Activated T-helper 1 cell treated with anti-CD3 and anti-CD28 coated beads, Interleukin-12 subunit alpha, Interleukin-12 subunit beta, Interleukin-2, Interleukin-4 antibody, amounts not matched to agents 30 ng/mL and 10 ng/mL and 1 ng/mL, durations not matched to agents 14 hours and 24 hours and 36 hours (primary cell): ENCODE results near the gene EMP2. TPM values are rescaled to one million over a fixed set of nuclear protein-coding genes. Genes with fewer than 3 reads are reported as not detected.
"Not testable (repeated sequence)": the region's sequence is repeated elsewhere in the genome, so short reads cannot be mapped to it uniquely, and the experiment has no call there.

Source experiments
- DNase-seq: peaks from one replicate; pipeline ENCODE4 v3.0.0; 2021; ENCODE audit warnings: low spot score
- H3K27ac Mint-ChIP-seq: one replicate; pipeline ENCODE4 v1.8.0; 2021; ENCODE audit warnings: mild to moderate bottlenecking, mixed read lengths
- H3K27me3 Mint-ChIP-seq: one replicate; pipeline ENCODE4 v1.8.0; 2022; ENCODE audit warnings: mild to moderate bottlenecking, moderate library complexity, mixed read lengths; ENCODE audit not compliant: insufficient read depth
- H3K36me3 Mint-ChIP-seq: one replicate; pipeline ENCODE4 v1.8.0; 2021; ENCODE audit warnings: low read depth, mixed read lengths
- H3K4me1 Mint-ChIP-seq: one replicate; pipeline ENCODE4 v1.8.0; 2021; ENCODE audit warnings: low read depth, mixed read lengths
- H3K4me3 Mint-ChIP-seq: one replicate; pipeline ENCODE4 v1.8.0; 2021; ENCODE audit warnings: mild to moderate bottlenecking, moderate library complexity, mixed read lengths
- H3K9me3 Mint-ChIP-seq: one replicate; pipeline ENCODE4 v1.8.0; 2021; ENCODE audit warnings: mixed read lengths
- intact Hi-C: fragments of 100-400 bp; cut with micrococcal nuclease; formaldehyde crosslinking; loops from one replicate; pipeline ENCODE4 v1.15.1; 2024
- total RNA-seq: library from RNA; stranded (reverse); gene quantifications from 2 replicates; pipeline ENCODE4 v1.2.3, GENCODE V29; 2022

The EMP2 gene
- total RNA-seq, 1 donor from 2014 or later, result not detected

GRCh38 chr16:10547708-10548107 lies 32.7 kb downstream of the EMP2 start:
- Mint-ChIP-seq H3K27me3 (peaks cover 3% of the 10 kb centered on the region), H3K27ac (no peak overlapping the region), H3K4me3 (no peak overlapping the region), H3K9me3 (no peaks in the 10 kb centered on the region), H3K4me1 (peaks cover 2% of the 10 kb centered on the region), H3K36me3 (no peaks in the 10 kb centered on the region)
- no peak for DNase-seq
- intact Hi-C loops, result no loop called here

DNA sequence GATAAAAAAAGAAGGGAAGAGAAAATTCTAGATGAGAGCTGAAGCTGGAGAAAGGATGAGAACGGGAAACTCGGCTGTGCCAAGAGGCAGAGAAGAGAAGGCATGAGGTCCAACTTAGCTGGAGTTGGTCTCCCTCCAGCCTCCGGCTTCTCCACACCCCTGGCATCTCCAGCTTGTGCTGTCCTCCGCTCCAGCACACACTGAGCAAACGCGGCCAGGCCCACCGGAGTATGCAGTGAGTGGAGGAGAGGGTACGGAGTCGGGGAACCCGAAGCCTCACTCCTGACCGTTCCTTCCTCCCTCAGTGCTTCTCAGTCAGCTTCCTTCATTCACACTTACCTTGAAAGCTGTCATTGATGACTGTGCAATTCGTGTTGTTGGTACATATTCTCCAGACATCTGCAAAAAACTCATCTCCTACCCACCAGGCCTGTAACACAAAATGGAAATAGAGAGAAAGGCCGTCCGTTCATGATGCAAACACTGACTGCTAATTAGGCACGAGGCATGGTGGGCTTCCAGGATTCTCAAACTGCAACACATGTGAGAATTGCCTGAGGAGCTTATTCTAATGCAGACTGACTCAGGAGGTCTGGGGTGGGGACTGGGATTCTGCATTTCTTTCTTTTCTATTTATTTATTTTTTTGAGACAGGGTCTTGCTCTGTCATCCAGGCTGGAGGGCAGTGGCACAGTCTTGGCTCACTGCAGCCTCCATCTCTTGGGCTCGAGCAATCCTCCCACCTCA lies 37.0 kb downstream of the EMP2 start:
- Mint-ChIP-seq H3K27me3 (no peaks in the 10 kb centered on the region), H3K27ac (no peak overlapping the region), H3K4me1 (no peaks in the 10 kb centered on the region), H3K9me3 (no peaks in the 10 kb centered on the region), H3K36me3 (no peaks in the 10 kb centered on the region), H3K4me3 (no peak overlapping the region)
- intact Hi-C loops, result no loop called here
- DNase-seq, result no peak

DNA sequence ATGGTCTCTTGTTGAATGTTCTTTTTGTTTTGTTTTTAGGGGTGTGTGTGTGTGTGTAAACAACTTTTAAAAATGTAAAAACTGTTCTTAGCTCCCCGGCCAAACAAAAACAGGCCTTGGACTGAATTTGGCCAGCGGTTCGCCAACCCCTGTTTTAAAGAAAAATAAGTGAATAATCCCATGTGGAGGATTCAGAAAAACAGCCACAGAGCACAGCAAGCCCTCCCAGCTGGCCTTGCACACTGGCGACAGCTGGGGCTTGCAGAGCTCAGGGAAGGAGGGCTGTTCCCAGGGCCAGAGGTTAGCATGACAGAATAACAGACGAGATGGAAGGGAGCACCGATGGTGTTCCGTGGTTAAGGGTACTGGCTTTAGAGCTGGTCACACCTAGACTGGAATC lies 39.0 kb downstream of the EMP2 start:
- intact Hi-C loops, result no loop called here
- Mint-ChIP-seq H3K27me3 (no peaks in the 10 kb centered on the region), H3K4me3 (no peak overlapping the region), H3K4me1 (no peaks in the 10 kb centered on the region), H3K36me3 (no peaks in the 10 kb centered on the region), H3K27ac (no peak overlapping the region), H3K9me3 (no peaks in the 10 kb centered on the region)
- DNase-seq, result no peak

DNA sequence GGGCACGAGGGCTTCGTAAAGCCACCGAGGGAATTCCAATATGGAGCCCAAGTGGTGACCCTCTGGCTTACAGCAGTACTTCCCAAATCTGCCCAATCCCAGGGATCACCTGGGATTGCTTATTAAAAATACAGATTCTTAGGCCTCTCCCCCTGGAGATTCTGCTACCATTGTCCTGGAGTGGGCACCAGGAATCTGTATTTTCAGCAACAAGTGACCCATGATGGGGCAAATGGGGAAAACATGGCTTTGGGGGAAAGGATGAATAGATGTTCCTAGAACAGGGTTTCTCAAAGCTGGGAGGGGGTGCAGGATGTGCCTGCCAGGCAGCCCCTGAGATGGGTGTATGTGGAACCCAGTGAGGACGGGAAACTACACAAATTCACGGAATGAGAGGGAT lies 40.6 kb downstream of the EMP2 start:
- H3K27me3 Mint-ChIP-seq, result no peaks in the 10 kb centered on the region
- no peak overlapping the region for H3K4me3 Mint-ChIP-seq
- no peak overlapping the region for H3K27ac Mint-ChIP-seq
- no peaks in the 10 kb centered on the region for H3K36me3 Mint-ChIP-seq
- no peaks in the 10 kb centered on the region for H3K9me3 Mint-ChIP-seq
- intact Hi-C loops, result no loop called here
- no peak for DNase-seq
- no peaks in the 10 kb centered on the region for H3K4me1 Mint-ChIP-seq

GRCh38 chr16:10539236-10539635 lies 41.2 kb downstream of the EMP2 start:
- no peaks in the 10 kb centered on the region for H3K9me3 Mint-ChIP-seq
- no peaks in the 10 kb centered on the region for H3K4me1 Mint-ChIP-seq
- H3K4me3 Mint-ChIP-seq, result no peak overlapping the region
- no peak for DNase-seq
- H3K36me3 Mint-ChIP-seq, result no peaks in the 10 kb centered on the region
- H3K27ac Mint-ChIP-seq, result no peak overlapping the region
- no peaks in the 10 kb centered on the region for H3K27me3 Mint-ChIP-seq
- intact Hi-C loops, result no loop called here

- no peaks in the 10 kb centered on the region for H3K9me3 Mint-ChIP-seq
- H3K27ac Mint-ChIP-seq, result no peak overlapping the region
These were observed 41.8 kb downstream of the EMP2 start for GRCh38 chr16:10538583-10538982.

DNA sequence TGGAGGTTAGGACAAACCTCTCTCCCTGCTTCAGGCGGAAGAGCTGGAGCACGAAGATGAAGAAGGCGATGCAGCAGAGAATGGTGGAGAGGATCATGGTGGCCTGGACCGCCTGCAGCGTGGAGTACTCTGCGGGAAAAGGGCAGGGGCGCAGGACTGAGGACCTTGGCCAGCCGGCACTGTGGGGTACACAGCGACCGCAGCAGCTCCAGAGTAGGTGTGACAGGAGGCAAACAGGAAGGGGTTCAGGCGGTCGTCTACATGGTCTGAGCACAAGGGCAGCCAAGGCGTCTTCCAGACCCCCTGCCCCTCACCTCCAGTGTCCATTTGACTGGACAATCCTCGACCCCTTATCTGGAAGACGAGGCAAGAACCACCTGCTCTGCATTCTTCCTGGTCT lies 42.5 kb downstream of the EMP2 start:
- H3K27ac Mint-ChIP-seq, result no peak overlapping the region
- H3K36me3 Mint-ChIP-seq, result no peaks in the 10 kb centered on the region
- no peaks in the 10 kb centered on the region for H3K4me1 Mint-ChIP-seq
- DNase-seq, result no peak
- H3K9me3 Mint-ChIP-seq, result no peaks in the 10 kb centered on the region
- no peak overlapping the region for H3K4me3 Mint-ChIP-seq
- no peaks in the 10 kb centered on the region for H3K27me3 Mint-ChIP-seq
- intact Hi-C loops, result no loop called here

More at GRCh38 chr16:10538583-10538982, 41.8 kb downstream of the EMP2 start:
- H3K4me1 Mint-ChIP-seq, result no peaks in the 10 kb centered on the region
- H3K27me3 Mint-ChIP-seq, result no peaks in the 10 kb centered on the region
- no peak overlapping the region for H3K4me3 Mint-ChIP-seq
- intact Hi-C loops, result no loop called here
- H3K36me3 Mint-ChIP-seq, result no peaks in the 10 kb centered on the region
- DNase-seq, result no peak

- Mint-ChIP-seq H3K27me3 (no peaks in the 10 kb centered on the region), H3K9me3 (no peaks in the 10 kb centered on the region), H3K4me1 (no peaks in the 10 kb centered on the region), H3K36me3 (no peaks in the 10 kb centered on the region), H3K27ac (no peak overlapping the region), H3K4me3 (no peak overlapping the region)
- intact Hi-C loops, result no loop called here
- DNase-seq, result no peak
These were observed 43.5 kb downstream of the EMP2 start for GRCh38 chr16:10536814-10537389.

DNA sequence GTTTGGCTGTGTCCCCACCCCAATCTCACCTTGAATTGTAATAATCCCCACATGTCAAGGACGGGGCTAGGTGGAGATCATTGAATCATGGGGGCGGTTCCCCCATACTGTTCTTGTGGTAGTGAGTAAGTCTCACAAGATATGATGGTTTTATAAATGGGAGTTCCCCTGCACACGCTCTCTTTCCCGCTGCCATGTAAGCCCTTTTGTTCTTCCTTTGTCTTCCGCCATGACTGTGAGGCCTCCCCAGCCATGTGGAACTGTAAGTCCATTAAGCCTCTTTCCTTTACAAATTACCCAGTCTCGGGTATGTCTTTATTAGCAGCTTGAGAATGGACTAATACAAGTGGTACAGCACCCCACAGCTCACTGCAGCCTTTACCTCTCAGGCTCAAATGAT lies 44.1 kb downstream of the EMP2 start:
- intact Hi-C loops, H3K4me1 Mint-ChIP-seq: not testable (repeated sequence)

DNA sequence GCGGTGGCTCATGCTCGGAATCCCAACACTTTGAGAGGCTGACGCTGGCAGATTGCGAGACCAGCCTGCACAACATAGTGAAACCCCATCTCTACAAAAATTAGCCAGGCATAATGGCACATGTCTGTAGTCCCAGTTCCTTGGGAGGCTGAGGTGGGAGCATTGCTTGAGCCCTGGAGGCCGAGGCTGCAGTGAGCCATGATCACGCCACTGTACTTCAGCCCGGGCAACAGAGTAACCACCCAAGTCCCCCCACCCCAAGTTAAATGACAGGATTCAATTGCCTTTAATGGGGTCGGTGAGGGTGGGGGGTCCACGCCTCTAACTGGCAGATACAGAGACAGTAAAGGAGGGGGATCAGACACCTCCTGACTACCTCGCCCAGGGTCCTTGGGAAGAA lies 44.9 kb downstream of the EMP2 start:
- Mint-ChIP-seq H3K27me3 (no peaks in the 10 kb centered on the region), H3K4me3 (no peak overlapping the region), H3K27ac (no peak overlapping the region), H3K36me3 (no peaks in the 10 kb centered on the region), H3K4me1 (no peaks in the 10 kb centered on the region), H3K9me3 (no peaks in the 10 kb centered on the region)
- intact Hi-C loops, result no loop called here
- DNase-seq, result no peak

More for the DNA sequence above, 44.1 kb downstream of the EMP2 start:
- H3K27ac Mint-ChIP-seq, H3K9me3 Mint-ChIP-seq, H3K27me3 Mint-ChIP-seq, H3K4me3 Mint-ChIP-seq, DNase-seq, H3K36me3 Mint-ChIP-seq: not testable (repeated sequence)

GRCh38 chr16:10534748-10535147 lies 45.6 kb downstream of the EMP2 start:
- Mint-ChIP-seq H3K27ac (no peak overlapping the region), H3K27me3 (no peaks in the 10 kb centered on the region), H3K9me3 (no peaks in the 10 kb centered on the region), H3K4me3 (no peak overlapping the region), H3K36me3 (no peaks in the 10 kb centered on the region), H3K4me1 (no peaks in the 10 kb centered on the region)
- no peak for DNase-seq
- intact Hi-C loops, result no loop called here

- intact Hi-C loops, H3K36me3 Mint-ChIP-seq, H3K27me3 Mint-ChIP-seq, H3K9me3 Mint-ChIP-seq, H3K4me1 Mint-ChIP-seq, H3K27ac Mint-ChIP-seq, DNase-seq, H3K4me3 Mint-ChIP-seq: not testable (repeated sequence)
These were observed 46.8 kb downstream of the EMP2 start for GRCh38 chr16:10533612-10534011.

- no peak overlapping the region for H3K4me3 Mint-ChIP-seq
- H3K27ac Mint-ChIP-seq, result no peak overlapping the region
- no peaks in the 10 kb centered on the region for H3K4me1 Mint-ChIP-seq
- DNase-seq, result no peak
- H3K27me3 Mint-ChIP-seq, result no peaks in the 10 kb centered on the region
- intact Hi-C loops, result no loop called here
- H3K36me3 Mint-ChIP-seq, result no peaks in the 10 kb centered on the region
- no peaks in the 10 kb centered on the region for H3K9me3 Mint-ChIP-seq
These were observed 48.8 kb downstream of the EMP2 start for GRCh38 chr16:10531582-10531981.

DNA sequence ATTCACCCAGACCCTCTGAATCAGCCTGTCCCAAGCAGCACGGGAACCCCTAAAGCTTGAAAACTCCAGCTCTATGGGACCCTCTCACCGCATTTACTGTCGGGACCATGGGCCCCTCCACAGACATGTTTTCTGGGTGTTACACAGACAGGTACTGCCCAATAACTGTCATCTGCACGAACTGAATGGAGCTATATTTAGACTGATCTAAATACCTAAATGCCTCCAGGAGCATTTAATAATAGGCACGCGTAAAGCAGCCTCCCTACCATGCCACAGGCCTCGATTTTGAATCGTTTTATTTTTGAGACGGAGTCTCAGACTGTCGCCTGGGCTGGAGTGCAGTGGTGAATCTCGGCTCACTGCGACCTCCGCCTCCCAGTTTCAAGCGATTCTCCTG lies 49.7 kb downstream of the EMP2 start:
- intact Hi-C loops, result no loop called here
- DNase-seq, result no peak
- Mint-ChIP-seq H3K9me3 (no peaks in the 10 kb centered on the region), H3K4me3 (no peak overlapping the region), H3K27me3 (no peaks in the 10 kb centered on the region), H3K36me3 (no peaks in the 10 kb centered on the region), H3K4me1 (no peaks in the 10 kb centered on the region), H3K27ac (no peak overlapping the region)
